Measurements from ENCODE around the gene ADAMTSL1.

- TF ChIP-seq CTCF (IDR thresholded peaks at IDR 0.05) = no peak
- no peak for TF ChIP-seq POLR2AphosphoS5 (IDR thresholded peaks at IDR 0.05; ENCODE audit: low read depth, low read length)
- no peak for TF ChIP-seq REST (IDR thresholded peaks at IDR 0.05; ENCODE audit: insufficient read depth in 1 of 2, low read depth in 2 of 2, low read length in 1 of 2)
Measured at GRCh38 chr9:18692268-18692667, 218.3 kb downstream of the ADAMTSL1 start.

Measured in Panc1 (cell line).